K562 (cell line): ENCODE measurements around the gene UBE2S. TPM values are rescaled to one million over a fixed set of nuclear protein-coding genes. Genes with fewer than 3 reads are reported as not detected.

Source experiments
- ATAC-seq: fragments of 200-7000 bp; cut with Tn5 transposase; 3 replicates; pipeline ENCODE4 v1.9.1; 2020; ENCODE audit warnings: moderate library complexity
- BruUV-seq: library from RNA; stranded (reverse); fragments of 400-500 nt; replicated peaks from 2 replicates; lab custom pipeline; 2021; lab: Mats Ljungman, UMichigan
- CTCF ChIA-PET: fragments of 300-600 bp; formaldehyde crosslinking; extraction: SDS; loops from one replicate; lab custom pipeline; 2021; ENCODE audit warnings: low intra/inter-chr PET ratio; lab: Yijun Ruan, JAX
- POLR2A ChIA-PET: fragments of 300-600, 350-650 bp; sonication (Branson Sonifier 250); formaldehyde crosslinking; extraction: SDS; loops from one replicate; lab custom pipeline; 2021; ENCODE audit warnings: antibody characterized with exemption, inconsistent platforms; lab: Yijun Ruan, JAX
- DNase-seq, 4 experiments: peaks; one replicate each; pipeline versions ENCODE4 v3.0.0 to v3.0.0-alpha.2; 2011 to 2018; ENCODE audit warnings: low spot score in 3 of 4, mixed read lengths in 3 of 4; ENCODE audit errors: extremely low read depth in 1 of 4
- FAIRE-seq: peaks from 2 replicates; lab custom pipeline; 2011; peaks lifted over from hg19 to GRCh38; lab: Jason Lieb, UNC
- H2AFZ ChIP-seq: 2 replicates; pipeline ENCODE4 v1.6.0; 2011; ENCODE audit warnings: low read depth, low read length, control low read depth, inconsistent platforms
- H3K27ac ChIP-seq: fragments of 200-600 bp; 3 replicates; pipeline ENCODE4 v1.8.0; 2011; ENCODE audit warnings: low read depth, mild to moderate bottlenecking, control low read depth, inconsistent platforms, low read length, moderate library complexity, mixed read lengths; ENCODE audit errors: extremely low read depth
- H3K27me3 ChIP-seq, 2 experiments: fragments of 300-600 bp in 1 of 2; 2 replicates in 1 of 2; 3 replicates in 1 of 2; pipeline versions ENCODE4 v1.6.0 to v1.8.0; 2011; ENCODE audit warnings: inconsistent platforms in 2 of 2, low read length in 2 of 2, mild to moderate bottlenecking in 1 of 2, mixed read lengths in 1 of 2, moderate library complexity in 1 of 2; ENCODE audit not compliant: control insufficient read depth in 2 of 2, insufficient read depth in 2 of 2
- H3K36me3 ChIP-seq: fragments of 300-600 bp; 3 replicates; pipeline ENCODE4 v1.8.0; 2011; ENCODE audit warnings: mild to moderate bottlenecking, low read length, inconsistent platforms; ENCODE audit not compliant: control insufficient read depth, insufficient read depth
- H3K4me1 ChIP-seq, 2 experiments: fragments of 200-600 bp in 1 of 2; replicated peaks in 1 of 2; 2 replicates in 1 of 2; 3 replicates in 1 of 2; pipeline versions ENCODE4 v1.5.1 to v1.8.0; 2011; ENCODE audit warnings: inconsistent platforms in 2 of 2, low read length in 2 of 2, mild to moderate bottlenecking in 1 of 2, mixed read lengths in 1 of 2, moderate library complexity in 1 of 2; ENCODE audit not compliant: control insufficient read depth in 2 of 2, insufficient read depth in 2 of 2
- H3K4me2 ChIP-seq: 2 replicates; pipeline ENCODE4 v1.6.1; 2011; ENCODE audit warnings: low read length, control low read depth, inconsistent platforms, mixed read lengths; ENCODE audit not compliant: insufficient read depth
- H3K4me3 ChIP-seq: fragments of 200-600 bp; sonication (generic), shearing (Covaris generic); 2 replicates; pipeline ENCODE4 v1.5.1; 2016; ENCODE audit warnings: control low read depth, inconsistent platforms
- H3K79me2 ChIP-seq: fragments of 200-600 bp; 3 replicates; pipeline ENCODE4 v1.8.0; 2011; ENCODE audit warnings: low read length, inconsistent platforms; ENCODE audit not compliant: control insufficient read depth, insufficient read depth
- H3K9ac ChIP-seq, 2 experiments: 2 replicates each; pipeline versions ENCODE4 v1.6.0 to v1.6.1; 2011; ENCODE audit warnings: low read depth in 2 of 2, low read length in 2 of 2, control low read depth in 1 of 2, inconsistent platforms in 1 of 2, mild to moderate bottlenecking in 1 of 2, mixed read lengths in 1 of 2; ENCODE audit not compliant: insufficient read depth in 1 of 2
- H3K9me1 ChIP-seq: one replicate; pipeline ENCODE4 v1.6.0; 2011; ENCODE audit warnings: inconsistent platforms, mild to moderate bottlenecking, low read length, moderate library complexity; ENCODE audit not compliant: control insufficient read depth, insufficient read depth
- H3K9me3 ChIP-seq: replicated peaks from 2 replicates; pipeline ENCODE4 v1.5.1; 2011; ENCODE audit warnings: low read depth, low read length, inconsistent platforms; ENCODE audit not compliant: control insufficient read depth, insufficient read depth
- H4K20me1 ChIP-seq: replicated peaks from 2 replicates; pipeline ENCODE4 v1.6.1; 2011; ENCODE audit warnings: low read length, inconsistent platforms, mixed read lengths; ENCODE audit not compliant: control insufficient read depth, insufficient read depth
- MAX ChIP-seq: sonication (generic); formaldehyde crosslinking; IDR thresholded peaks from 2 replicates; pipeline ENCODE4 v1.9.0; 2022; ENCODE audit warnings: mild to moderate bottlenecking, missing genetic modification reagents
- POLR2G ChIP-seq: fragments of 200-400 bp; formaldehyde crosslinking; IDR thresholded peaks from 2 replicates; pipeline ENCODE4 v1.6.1; 2017; ENCODE audit warnings: low read depth, mild to moderate bottlenecking, antibody characterized with exemption, low read length, moderate library complexity
- YY1 ChIP-seq, 3 experiments: IDR thresholded peaks; 2 replicates each; pipeline ENCODE4 v1.6.1; 2011; ENCODE audit warnings: low read length in 2 of 3, mild to moderate bottlenecking in 2 of 3, moderate library complexity in 2 of 3, borderline replicate concordance in 1 of 3, control low read depth in 1 of 3, low read depth in 1 of 3; ENCODE audit not compliant: insufficient read depth in 3 of 3, insufficient replicate concordance in 2 of 3, control insufficient read depth in 1 of 3, insufficient read length in 1 of 3; ENCODE audit errors: extremely low read depth in 1 of 3
- whole genome bisulfite sequencing: fragments of 100-300 bp; shearing (Covaris generic); methylation state at CpG from one replicate; pipeline ENCODE4 v1.1.6; 2016; ENCODE audit warnings: low coverage, mixed read lengths; ENCODE audit not compliant: insufficient coverage; ENCODE audit errors: missing lambda C conversion rate; 5-methylcytosine and 5-hydroxymethylcytosine counted together
- in situ Hi-C: fragments of 300-500 bp; cut with MboI; formaldehyde crosslinking; loops from 4 replicates; pipeline ENCODE4 v1.15.0; 2018; ENCODE audit warnings: inconsistent platforms, mixed read lengths
- intact Hi-C: fragments of 100-400 bp; cut with micrococcal nuclease; formaldehyde crosslinking; loops from 2 replicates; pipeline ENCODE4 v1.14.2; 2022
- polyA plus RNA-seq, 8 experiments: library from polyadenylated mRNA; depleted of rRNA in 4 of 8; stranded (reverse) in 5 of 8; unstranded in 3 of 8; fragments of >200 nt; fragmentation: Nextera tagmentation in 2 of 8; fragmentation: Illumina TruSeq in 1 of 8; extraction: Ambion mirVana in 2 of 8; extraction: Trizol in 1 of 8; gene quantifications; 2 replicates each; pipeline versions ENCODE4 v1.2.1 to v1.2.3, GENCODE V29; 2011 to 2014; ENCODE audit warnings: inconsistent platforms in 1 of 8, missing spikeins in 1 of 8
- total RNA-seq, 7 experiments: library from RNA; depleted of rRNA in 6 of 7; stranded (reverse); fragments of >200 nt in 6 of 7; fragmentation: Illumina TruSeq in 2 of 7; extraction: Trizol in 2 of 7; gene quantifications; 2 replicates each; pipeline versions ENCODE4 v1.2.1 to v1.2.3, GENCODE V29; 2011 to 2021; ENCODE audit warnings: low replicate concordance in 1 of 7

UBE2S gene
- total and polyA plus RNA-seq, 9 of the 15 experiments (the other 6 are each of a cell fraction or from before 2014, with no cell fraction given): 1.5 to 1,305 (median 157) TPM

- Histone ChIP-seq H3K27me3 (peaks cover 11% of the 10 kb centered on the region in 2 experiments; a peak in 4 of 5 replicates), H3K9ac (peak overlapping the region in 1 of 2 experiments; percentile 83; a peak in 2 of 4 replicates), H3K9me3 (no peaks in the 10 kb centered on the region), H4K20me1 (0 out of 2 replicates have a peak, but pooled peaks cover 3% of the 10 kb centered on the region), H3K4me1 (peaks cover 10 to 77% of the 10 kb centered on the region in 2 experiments; a peak in 4 of 5 replicates), H3K9me1 (no peaks in the 10 kb centered on the region), H2AFZ (no peak overlapping the region), H3K4me2 (no peak overlapping the region), H3K27ac (no peak overlapping the region), H3K4me3 (no peak overlapping the region), H3K36me3 (no peaks in the 10 kb centered on the region), H3K79me2 (no peaks in the 10 kb centered on the region)
- intact Hi-C loops: no loop called here
- 68% methylated on average over 6 of the region's 9 CpGs for WGBS
- ChIA-PET CTCF (no interaction called here), POLR2A (interaction anchor here (0.7 to 1.0 kb wide), 2 partner anchors 10 to 21 kb away, joined by 3 to 5 read pairs; partner anchors contain the start of gene TMEM238)
- DNase-seq (no peak), ATAC-seq (no peak), FAIRE-seq (no peak)
- in situ Hi-C loops: no loop called here
- no TSS peak for BruUV-seq
- TF ChIP-seq POLR2G (peak; percentile 37; the same call in 1 of the 2 replicates), MAX (CRISPR knock-in tag) (no peak), YY1 (IDR thresholded peaks at IDR 0.05; ENCODE audit: borderline replicate concordance in 1 of 3, control insufficient read depth in 1 of 3, extremely low read depth in 1 of 3, insufficient read depth in 3 of 3, insufficient read length in 1 of 3, insufficient replicate concordance in 2 of 3, low read depth in 1 of 3, low read length in 2 of 3) (no peak)
Observed at GRCh38 chr19:55373306-55373992, 34.1 kb downstream of the UBE2S start.
